HepG2 (cell line): ENCODE data around the gene FGFR2. TPM values are rescaled to one million over a fixed set of nuclear protein-coding genes. Genes with fewer than 3 reads are reported as not detected.

Experiments
- ATAC-seq: fragments of 200-7000 bp; cut with Tn5 transposase; 3 replicates; pipeline ENCODE4 v1.9.1; 2020; ENCODE audit warnings: mild to moderate bottlenecking, moderate library complexity
- BruUV-seq: library from RNA; stranded (reverse); fragments of 400-500 nt; replicated peaks from 2 replicates; lab custom pipeline; 2021; lab: Mats Ljungman, UMichigan
- CTCF ChIA-PET: fragments of 300-600 bp; formaldehyde crosslinking; extraction: SDS; loops from one replicate; lab custom pipeline; 2021; ENCODE audit warnings: low total read pairs, inconsistent platforms, low intra/inter-chr PET ratio; lab: Yijun Ruan, JAX
- POLR2A ChIA-PET: fragments of 350-600 bp; sonication (Branson Sonifier 250); formaldehyde crosslinking; loops from one replicate; lab custom pipeline; 2020; ENCODE audit warnings: antibody characterized with exemption, inconsistent platforms; lab: Yijun Ruan, JAX
- DNase-seq: peaks from one replicate; pipeline ENCODE4 v3.0.0-alpha.2; 2015; ENCODE audit warnings: low spot score
- FAIRE-seq: peaks from 3 replicates; lab custom pipeline; 2011; peaks lifted over from hg19 to GRCh38; lab: Jason Lieb, UNC
- H2AFZ ChIP-seq: one replicate; pipeline ENCODE4 v1.6.1; 2011; ENCODE audit warnings: low read length, inconsistent platforms
- H3K27ac ChIP-seq: fragments of 300-600 bp; 3 replicates; pipeline ENCODE4 v1.8.0; 2011; ENCODE audit warnings: mixed run types, mild to moderate bottlenecking, mixed read lengths, low read length, inconsistent platforms; ENCODE audit not compliant: insufficient read depth; ENCODE audit errors: extremely low read length
- H3K27me3 ChIP-seq, 2 experiments: fragments of 200-600 bp in 1 of 2; 2 replicates in 1 of 2; 3 replicates in 1 of 2; pipeline versions ENCODE4 v1.6.0 to v1.8.0; 2011; ENCODE audit warnings: low read length in 2 of 2, mild to moderate bottlenecking in 2 of 2, moderate library complexity in 2 of 2, inconsistent platforms in 1 of 2; ENCODE audit not compliant: insufficient read depth in 2 of 2, control insufficient read depth in 1 of 2
- H3K36me3 ChIP-seq, 2 experiments: fragments of 200-600 bp in 1 of 2; replicated peaks in 1 of 2; 2 replicates in 1 of 2; 3 replicates in 1 of 2; pipeline versions ENCODE4 v1.5.1 to v1.8.0; 2011; ENCODE audit warnings: low read length in 2 of 2, inconsistent platforms in 1 of 2; ENCODE audit not compliant: insufficient read depth in 2 of 2, control insufficient read depth in 1 of 2
- H3K4me1 ChIP-seq: 2 replicates; pipeline ENCODE4 v1.5.1; 2012; ENCODE audit warnings: low read length, inconsistent platforms; ENCODE audit not compliant: insufficient read depth
- H3K4me2 ChIP-seq: 2 replicates; pipeline ENCODE4 v1.6.0; 2011; ENCODE audit warnings: low read depth, low read length, inconsistent platforms
- H3K4me3 ChIP-seq, 3 experiments: fragments of 200-600 bp in 1 of 3; sonication (generic), shearing (Covaris generic) in 1 of 3; replicated peaks in 1 of 3; 2 replicates each; pipeline ENCODE4 v1.5.1; 2011 to 2016; ENCODE audit warnings: low read length in 3 of 3, inconsistent platforms in 2 of 3, low read depth in 2 of 3, mild to moderate bottlenecking in 2 of 3, control low read depth in 1 of 3, mixed read lengths in 1 of 3; ENCODE audit not compliant: insufficient read depth in 1 of 3
- H3K79me2 ChIP-seq: one replicate; pipeline ENCODE4 v1.6.1; 2011; ENCODE audit warnings: low read length, inconsistent platforms; ENCODE audit not compliant: insufficient read depth
- H3K9ac ChIP-seq: 2 replicates; pipeline ENCODE4 v1.6.0; 2011; ENCODE audit warnings: mild to moderate bottlenecking, low read depth, low read length, inconsistent platforms; ENCODE audit not compliant: insufficient read depth
- H3K9me3 ChIP-seq: 2 replicates; pipeline ENCODE4 v1.5.1; 2012; ENCODE audit warnings: mild to moderate bottlenecking, low read length
- H4K20me1 ChIP-seq: 2 replicates; pipeline ENCODE4 v1.6.0; 2011; ENCODE audit warnings: inconsistent platforms, mild to moderate bottlenecking, low read length, moderate library complexity; ENCODE audit not compliant: insufficient read depth
- GABPB1 ChIP-seq: IDR thresholded peaks from 2 replicates; pipeline ENCODE4 v1.6.1; 2016; ENCODE audit warnings: mild to moderate bottlenecking, missing genetic modification reagents, moderate library complexity, missing compliant biosample characterization
- GATAD2A ChIP-seq: IDR thresholded peaks from 2 replicates; pipeline ENCODE4 v1.6.1; 2016
- GPN1 ChIP-seq: sonication (generic); formaldehyde crosslinking; IDR thresholded peaks from 2 replicates; pipeline ENCODE4 v1.5.1; 2020; ENCODE audit warnings: missing genetic modification reagents, borderline replicate concordance
- HIVEP1 ChIP-seq: sonication (generic); formaldehyde crosslinking; IDR thresholded peaks from 2 replicates; pipeline ENCODE4 v1.4.0; 2020; ENCODE audit warnings: mild to moderate bottlenecking, missing genetic modification reagents
- ONECUT2 ChIP-seq: sonication (generic); formaldehyde crosslinking; IDR thresholded peaks from 2 replicates; pipeline ENCODE4 v1.4.0; 2020; ENCODE audit warnings: missing genetic modification reagents
- PITX1 ChIP-seq: sonication (generic); formaldehyde crosslinking; IDR thresholded peaks from 2 replicates; pipeline ENCODE4 v1.5.1; 2020; ENCODE audit warnings: mild to moderate bottlenecking, missing genetic modification reagents
- TCF7L2 ChIP-seq: IDR thresholded peaks from 2 replicates; pipeline ENCODE4 v1.6.1; 2011; ENCODE audit warnings: mild to moderate bottlenecking, low read depth, low read length, moderate library complexity
- XRCC5 ChIP-seq: fragments of 200-400 bp; formaldehyde crosslinking; optimal IDR thresholded peaks from 2 replicates; pipeline ENCODE3; 2017; ENCODE audit warnings: mild to moderate bottlenecking, low read length
- ZBTB38 ChIP-seq: sonication (generic); formaldehyde crosslinking; IDR thresholded peaks from 2 replicates; pipeline ENCODE4 v1.5.1; 2020; ENCODE audit warnings: mild to moderate bottlenecking, missing genetic modification reagents
- ZNF546 ChIP-seq: sonication (generic); formaldehyde crosslinking; conservative IDR thresholded peaks from 2 replicates; pipeline ENCODE4 v1.8.1; 2023; ENCODE audit warnings: mild to moderate bottlenecking, missing genetic modification reagents
- WGBS: methylation state at CpG from one replicate; pipeline ENCODE4 v1.1.6; 2017; ENCODE audit warnings: low lambda C conversion rate; 5-methylcytosine and 5-hydroxymethylcytosine counted together
- in situ Hi-C: cut with HindIII; loops from 2 replicates; pipeline ENCODE4 v1.10.0; 2017; ENCODE audit warnings: low pct_unique_long_range_greater_than_20kb; ENCODE audit not compliant: extremely low pct_ligation_motif_present
- intact Hi-C: fragments of 100-400 bp; cut with micrococcal nuclease; formaldehyde crosslinking; loops from one replicate; pipeline ENCODE4 v1.10.0; 2022; ENCODE audit not compliant: unreplicated experiment
- polyA plus RNA-seq, 8 experiments: library from polyadenylated mRNA; depleted of rRNA in 3 of 8; stranded (reverse) in 7 of 8; unstranded in 1 of 8; fragments of >200 nt; fragmentation: Illumina TruSeq in 4 of 8; extraction: Trizol in 4 of 8; gene quantifications; 2 replicates each; pipeline versions ENCODE4 v1.2.1 to v1.2.3, GENCODE V29; 2011 to 2016; ENCODE audit warnings: low read depth in 4 of 8, missing spikeins in 1 of 8, mixed read lengths in 1 of 8; ENCODE audit not compliant: insufficient read depth in 1 of 8
- total RNA-seq, 5 experiments: library from RNA; depleted of rRNA; stranded (reverse); fragments of >200 nt; fragmentation: Illumina TruSeq; extraction: Trizol; gene quantifications; 2 replicates each; pipeline ENCODE4 v1.2.3, GENCODE V29; 2016; ENCODE audit warnings: low read depth in 1 of 5
- TF ChIP-seq, protein P1 (sequence below): sonication (generic); formaldehyde crosslinking; IDR thresholded peaks from 2 replicates; pipeline ENCODE4 v1.5.1; 2020; ENCODE audit warnings: mild to moderate bottlenecking, missing genetic modification reagents, borderline replicate concordance
- TF ChIP-seq, protein P2 (sequence below): sonication (generic); formaldehyde crosslinking; IDR thresholded peaks from 2 replicates; pipeline ENCODE4 v1.4.0; 2020; ENCODE audit warnings: mild to moderate bottlenecking, missing genetic modification reagents
- TF ChIP-seq, protein P3 (sequence below): sonication (generic); formaldehyde crosslinking; IDR thresholded peaks from 2 replicates; pipeline ENCODE4 v1.8.0; 2022; ENCODE audit warnings: mild to moderate bottlenecking, missing genetic modification reagents, borderline replicate concordance

Gene FGFR2
- total and polyA plus RNA-seq, 2 of the 13 experiments (the other 11 are each of a cell fraction or from before 2014, with no cell fraction given): 1.6 to 2.6 TPM

DNA sequence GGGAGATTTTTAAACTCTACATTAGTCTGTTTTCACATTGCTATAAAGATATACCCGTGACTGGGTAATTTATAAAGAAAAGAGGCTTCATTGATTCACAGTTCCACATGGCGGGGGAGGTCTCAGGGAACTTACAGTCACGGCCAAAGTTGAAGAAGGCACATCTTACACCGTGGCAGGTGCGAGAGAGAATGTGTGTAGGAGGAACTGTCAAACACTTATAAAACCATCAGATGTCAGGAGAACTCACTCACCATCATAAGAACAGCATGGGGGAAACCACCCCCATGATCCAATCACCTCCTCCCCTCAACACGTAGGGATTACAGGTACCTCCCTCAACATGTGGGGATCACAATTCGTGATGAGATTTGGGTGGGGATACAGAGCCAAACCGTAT is 129.5 kb downstream of the FGFR2 start (continued):
- TF ChIP-seq ONECUT2 (no peak), GPN1 (no peak), GABPB1 (no peak), XRCC5 (no peak)

DNA sequence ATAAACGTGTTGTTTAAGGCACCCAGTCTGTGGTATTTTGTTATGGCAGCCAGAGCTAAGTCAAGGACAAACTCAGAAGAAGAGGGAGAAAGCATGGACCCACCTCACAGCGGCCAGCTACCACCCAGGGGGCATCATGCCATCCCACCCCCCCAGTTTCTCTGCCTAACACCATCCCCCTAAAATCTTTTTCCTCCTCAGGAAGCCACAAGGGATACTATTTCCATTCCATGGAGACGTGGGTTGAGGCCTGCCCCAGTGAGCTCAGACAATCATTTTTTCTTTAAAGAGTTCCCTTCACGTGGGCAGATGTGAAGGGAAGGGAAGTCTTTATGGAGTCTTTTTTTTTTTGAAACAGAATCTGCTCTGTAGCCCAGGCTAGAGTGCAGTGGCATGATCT is 131.8 kb downstream of the FGFR2 start:
- H3K79me2 ChIP-seq: no peaks in the 10 kb centered on the region
- intact Hi-C loops (no loop called here), in situ Hi-C loops (no loop called here)
- no peaks in the 10 kb centered on the region for H4K20me1 ChIP-seq
- peaks cover 0 to 36% of the 10 kb centered on the region in 2 experiments; a peak in 2 of 5 replicates for H3K27me3 ChIP-seq
- no peaks in the 10 kb centered on the region for H3K4me1 ChIP-seq
- no peak overlapping the region for H2AFZ ChIP-seq
- ATAC-seq (no peak), FAIRE-seq (no peak), DNase-seq (no peak)
- CTCF ChIA-PET: no interaction called here
- no peak overlapping the region for H3K4me3 ChIP-seq
- no peaks in the 10 kb centered on the region for H3K9me3 ChIP-seq
- H3K27ac ChIP-seq: no peak overlapping the region
- H3K4me2 ChIP-seq: no peak overlapping the region
- no peaks in the 10 kb centered on the region for H3K36me3 ChIP-seq
- POLR2A ChIA-PET: no interaction called here
- WGBS: 17% methylated on average over 4 of the region's 4 CpGs
- TF ChIP-seq GATAD2A (CRISPR knock-in tag) (no peak), ZBTB38 (CRISPR knock-in tag) (no peak), HIVEP1 (CRISPR knock-in tag) (no peak), PITX1 (CRISPR knock-in tag) (no peak), TCF7L2 (no peak), ZNF546 (CRISPR knock-in tag) (no peak)
- TF ChIP-seq, protein P1, sequence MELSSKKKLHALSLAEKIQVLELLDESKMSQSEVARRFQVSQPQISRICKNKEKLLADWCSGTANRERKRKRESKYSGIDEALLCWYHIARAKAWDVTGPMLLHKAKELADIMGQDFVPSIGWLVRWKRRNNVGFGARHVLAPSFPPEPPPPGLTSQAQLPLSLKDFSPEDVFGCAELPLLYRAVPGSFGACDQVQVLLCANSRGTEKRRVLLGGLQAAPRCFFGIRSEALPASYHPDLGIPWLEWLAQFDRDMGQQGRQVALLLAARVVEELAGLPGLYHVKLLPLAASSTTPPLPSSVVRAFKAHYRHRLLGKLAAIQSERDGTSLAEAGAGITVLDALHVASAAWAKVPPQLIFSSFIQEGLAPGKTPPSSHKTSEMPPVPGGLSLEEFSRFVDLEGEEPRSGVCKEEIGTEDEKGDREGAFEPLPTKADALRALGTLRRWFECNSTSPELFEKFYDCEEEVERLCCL (CRISPR knock-in tag): no peak
- TF ChIP-seq, protein P2, sequence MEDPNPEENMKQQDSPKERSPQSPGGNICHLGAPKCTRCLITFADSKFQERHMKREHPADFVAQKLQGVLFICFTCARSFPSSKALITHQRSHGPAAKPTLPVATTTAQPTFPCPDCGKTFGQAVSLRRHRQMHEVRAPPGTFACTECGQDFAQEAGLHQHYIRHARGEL (CRISPR knock-in tag): no peak
- TF ChIP-seq, protein P3, sequence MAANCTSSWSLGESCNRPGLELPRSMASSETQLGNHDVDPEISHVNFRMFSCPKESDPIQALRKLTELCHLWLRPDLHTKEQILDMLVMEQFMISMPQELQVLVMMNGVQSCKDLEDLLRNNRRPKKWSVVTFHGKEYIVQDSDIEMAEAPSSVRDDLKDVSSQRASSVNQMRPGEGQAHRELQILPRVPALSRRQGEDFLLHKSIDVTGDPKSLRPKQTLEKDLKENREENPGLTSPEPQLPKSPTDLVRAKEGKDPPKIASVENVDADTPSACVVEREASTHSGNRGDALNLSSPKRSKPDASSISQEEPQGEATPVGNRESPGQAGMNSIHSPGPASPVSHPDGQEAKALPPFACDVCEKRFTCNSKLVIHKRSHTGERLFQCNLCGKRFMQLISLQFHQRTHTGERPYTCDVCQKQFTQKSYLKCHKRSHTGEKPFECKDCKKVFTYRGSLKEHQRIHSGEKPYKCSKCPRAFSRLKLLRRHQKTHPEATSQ: no peak
- no TSS peak for BruUV-seq
- H3K9ac ChIP-seq: no peak overlapping the region
